Astrocyte (in vitro differentiated cells and primary cell): ENCODE measurements around the gene SLC26A1. TPM values are rescaled to one million over a fixed set of nuclear protein-coding genes. Genes with fewer than 3 reads are reported as not detected.

ENCODE experiments used
- DNase-seq: peaks from one replicate; pipeline ENCODE4 v3.0.0-alpha.2; 2010; ENCODE audit warnings: low read depth
- FAIRE-seq: peaks from 2 replicates; lab custom pipeline; 2011; peaks lifted over from hg19 to GRCh38; lab: Jason Lieb, UNC
- H2AFZ ChIP-seq: 2 replicates; pipeline ENCODE4 v1.6.0; 2012; ENCODE audit warnings: low read depth, low read length, inconsistent platforms
- H3K27ac ChIP-seq: 2 replicates; pipeline ENCODE4 v1.5.1; 2011; ENCODE audit warnings: low read depth, low read length, inconsistent platforms
- H3K27me3 ChIP-seq: 2 replicates; pipeline ENCODE4 v1.6.0; 2011; ENCODE audit warnings: low read length, inconsistent platforms; ENCODE audit not compliant: insufficient read depth
- H3K36me3 ChIP-seq: 2 replicates; pipeline ENCODE4 v1.5.1; 2011; ENCODE audit warnings: low read length, inconsistent platforms; ENCODE audit not compliant: insufficient read depth
- H3K4me1 ChIP-seq: 2 replicates; pipeline ENCODE4 v1.5.1; 2011; ENCODE audit warnings: low read length, inconsistent platforms; ENCODE audit not compliant: insufficient read depth
- H3K4me2 ChIP-seq: 2 replicates; pipeline ENCODE4 v1.6.0; 2012; ENCODE audit warnings: low read length, inconsistent platforms
- H3K4me3 ChIP-seq: 2 replicates; pipeline ENCODE4 v1.5.1; 2011; ENCODE audit warnings: low read depth, mild to moderate bottlenecking, low read length, inconsistent platforms; ENCODE audit not compliant: insufficient read depth
- H3K79me2 ChIP-seq: 2 replicates; pipeline ENCODE4 v1.6.0; 2012; ENCODE audit warnings: mild to moderate bottlenecking, low read length, inconsistent platforms; ENCODE audit not compliant: insufficient read depth
- H3K9ac ChIP-seq: 2 replicates; pipeline ENCODE4 v1.6.0; 2012; ENCODE audit warnings: mild to moderate bottlenecking, low read length, inconsistent platforms
- H3K9me3 ChIP-seq: 2 replicates; pipeline ENCODE4 v1.5.1; 2012; ENCODE audit warnings: low read depth, mild to moderate bottlenecking, low read length, inconsistent platforms; ENCODE audit not compliant: insufficient read depth
- H4K20me1 ChIP-seq: 2 replicates; pipeline ENCODE4 v1.6.0; 2012; ENCODE audit warnings: low read length, inconsistent platforms; ENCODE audit not compliant: insufficient read depth
- H3K27ac Mint-ChIP-seq: one replicate; pipeline ENCODE4 v1.8.0; 2021; ENCODE audit warnings: mild to moderate bottlenecking, mixed read lengths; ENCODE audit not compliant: unreplicated experiment
- H3K27me3 Mint-ChIP-seq: one replicate; pipeline ENCODE4 v1.8.0; 2021; ENCODE audit warnings: low read depth, mixed read lengths; ENCODE audit not compliant: unreplicated experiment
- H3K36me3 Mint-ChIP-seq: one replicate; pipeline ENCODE4 v1.8.0; 2021; ENCODE audit warnings: low read depth, mixed read lengths; ENCODE audit not compliant: unreplicated experiment
- H3K4me1 Mint-ChIP-seq: one replicate; pipeline ENCODE4 v1.8.0; 2021; ENCODE audit warnings: low read depth, mixed read lengths; ENCODE audit not compliant: unreplicated experiment
- H3K4me3 Mint-ChIP-seq: one replicate; pipeline ENCODE4 v1.8.0; 2021; ENCODE audit warnings: mild to moderate bottlenecking, moderate library complexity, mixed read lengths; ENCODE audit not compliant: unreplicated experiment
- H3K9me3 Mint-ChIP-seq: one replicate; pipeline ENCODE4 v1.8.0; 2021; ENCODE audit warnings: mild to moderate bottlenecking, mixed read lengths; ENCODE audit not compliant: unreplicated experiment
- EZH2 ChIP-seq: IDR thresholded peaks from 2 replicates; pipeline ENCODE4 v1.6.1; 2012; ENCODE audit warnings: mild to moderate bottlenecking, low read length, inconsistent platforms; ENCODE audit not compliant: insufficient read depth
- total RNA-seq: library from RNA; stranded (reverse); gene quantifications from 2 replicates; pipeline ENCODE4 v1.2.1, GENCODE V29; 2021
- TF ChIP-seq, protein P1 (sequence below): IDR thresholded peaks from 2 replicates; pipeline ENCODE4 v1.5.1; 2011; ENCODE audit warnings: low read depth, mild to moderate bottlenecking, inconsistent platforms, low read length, moderate library complexity; ENCODE audit not compliant: insufficient read depth

SLC26A1 gene
- total RNA-seq, 1 donor from 2014 or later, result 0.34 TPM

DNA sequence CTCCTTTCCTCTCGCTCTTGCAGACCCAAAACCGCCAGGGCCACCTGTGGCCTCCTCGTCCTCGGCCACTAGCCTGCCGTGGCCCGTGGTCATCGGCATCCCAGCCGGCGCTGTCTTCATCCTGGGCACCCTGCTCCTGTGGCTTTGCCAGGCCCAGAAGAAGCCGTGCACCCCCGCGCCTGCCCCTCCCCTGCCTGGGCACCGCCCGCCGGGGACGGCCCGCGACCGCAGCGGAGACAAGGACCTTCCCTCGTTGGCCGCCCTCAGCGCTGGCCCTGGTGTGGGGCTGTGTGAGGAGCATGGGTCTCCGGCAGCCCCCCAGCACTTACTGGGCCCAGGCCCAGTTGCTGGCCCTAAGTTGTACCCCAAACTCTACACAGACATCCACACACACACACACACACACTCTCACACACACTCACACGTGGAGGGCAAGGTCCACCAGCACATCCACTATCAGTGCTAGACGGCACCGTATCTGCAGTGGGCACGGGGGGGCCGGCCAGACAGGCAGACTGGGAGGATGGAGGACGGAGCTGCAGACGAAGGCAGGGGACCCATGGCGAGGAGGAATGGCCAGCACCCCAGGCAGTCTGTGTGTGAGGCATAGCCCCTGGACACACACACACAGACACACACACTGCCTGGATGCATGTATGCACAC is 31.8 kb upstream of the SLC26A1 start:
- Histone ChIP-seq H2AFZ (no peak overlapping the region), H3K9me3 (no peaks in the 10 kb centered on the region), H3K4me3 (no peak overlapping the region), H3K4me1 (peaks cover 5% of the 10 kb centered on the region), H3K27ac (no peak overlapping the region), H3K79me2 (peaks cover 5% of the 10 kb centered on the region), H3K27me3 (no peaks in the 10 kb centered on the region), H3K4me2 (no peak overlapping the region), H3K36me3 (peaks cover 10% of the 10 kb centered on the region), H3K9ac (no peak overlapping the region), H4K20me1 (peaks cover 8% of the 10 kb centered on the region)
- H3K4me1 Mint-ChIP-seq, result peaks cover 5% of the 10 kb centered on the region
- H3K36me3 Mint-ChIP-seq, result no peaks in the 10 kb centered on the region
- TF ChIP-seq EZH2, result no peak
- TF ChIP-seq, protein P1, sequence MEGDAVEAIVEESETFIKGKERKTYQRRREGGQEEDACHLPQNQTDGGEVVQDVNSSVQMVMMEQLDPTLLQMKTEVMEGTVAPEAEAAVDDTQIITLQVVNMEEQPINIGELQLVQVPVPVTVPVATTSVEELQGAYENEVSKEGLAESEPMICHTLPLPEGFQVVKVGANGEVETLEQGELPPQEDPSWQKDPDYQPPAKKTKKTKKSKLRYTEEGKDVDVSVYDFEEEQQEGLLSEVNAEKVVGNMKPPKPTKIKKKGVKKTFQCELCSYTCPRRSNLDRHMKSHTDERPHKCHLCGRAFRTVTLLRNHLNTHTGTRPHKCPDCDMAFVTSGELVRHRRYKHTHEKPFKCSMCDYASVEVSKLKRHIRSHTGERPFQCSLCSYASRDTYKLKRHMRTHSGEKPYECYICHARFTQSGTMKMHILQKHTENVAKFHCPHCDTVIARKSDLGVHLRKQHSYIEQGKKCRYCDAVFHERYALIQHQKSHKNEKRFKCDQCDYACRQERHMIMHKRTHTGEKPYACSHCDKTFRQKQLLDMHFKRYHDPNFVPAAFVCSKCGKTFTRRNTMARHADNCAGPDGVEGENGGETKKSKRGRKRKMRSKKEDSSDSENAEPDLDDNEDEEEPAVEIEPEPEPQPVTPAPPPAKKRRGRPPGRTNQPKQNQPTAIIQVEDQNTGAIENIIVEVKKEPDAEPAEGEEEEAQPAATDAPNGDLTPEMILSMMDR, result no peak
- no peak for FAIRE-seq
- no peak for DNase-seq
- no peak overlapping the region for H3K27ac Mint-ChIP-seq
- H3K9me3 Mint-ChIP-seq, result peaks cover 2% of the 10 kb centered on the region
- H3K4me3 Mint-ChIP-seq, result no peak overlapping the region
- no peaks in the 10 kb centered on the region for H3K27me3 Mint-ChIP-seq

DNA sequence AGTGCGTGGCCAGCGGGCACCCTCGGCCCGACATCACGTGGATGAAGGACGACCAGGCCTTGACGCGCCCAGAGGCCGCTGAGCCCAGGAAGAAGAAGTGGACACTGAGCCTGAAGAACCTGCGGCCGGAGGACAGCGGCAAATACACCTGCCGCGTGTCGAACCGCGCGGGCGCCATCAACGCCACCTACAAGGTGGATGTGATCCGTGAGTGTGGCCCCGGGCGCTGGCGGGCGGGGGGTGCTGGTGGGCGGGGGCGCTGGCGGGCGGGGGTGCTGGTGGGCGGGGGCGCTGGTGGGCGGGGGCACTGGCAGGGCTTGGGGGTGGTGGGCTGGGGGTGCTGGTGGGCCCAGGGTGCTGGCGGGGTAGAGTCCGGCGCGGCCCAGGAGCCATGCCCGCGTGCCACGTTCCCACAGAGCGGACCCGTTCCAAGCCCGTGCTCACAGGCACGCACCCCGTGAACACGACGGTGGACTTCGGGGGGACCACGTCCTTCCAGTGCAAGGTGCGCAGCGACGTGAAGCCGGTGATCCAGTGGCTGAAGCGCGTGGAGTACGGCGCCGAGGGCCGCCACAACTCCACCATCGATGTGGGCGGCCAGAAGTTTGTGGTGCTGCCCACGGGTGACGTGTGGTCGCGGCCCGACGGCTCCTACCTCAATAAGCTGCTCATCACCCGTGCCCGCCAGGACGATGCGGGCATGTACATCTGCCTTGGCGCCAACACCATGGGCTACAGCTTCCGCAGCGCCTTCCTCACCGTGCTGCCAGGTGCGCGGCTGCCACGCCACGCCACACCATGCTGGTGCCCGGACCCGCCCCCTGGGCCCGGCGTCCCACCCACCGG is 30.9 kb upstream of the SLC26A1 start:
- Histone ChIP-seq H3K9me3 (no peaks in the 10 kb centered on the region), H3K4me2 (no peak overlapping the region), H3K4me3 (no peak overlapping the region), H3K4me1 (peaks cover 13% of the 10 kb centered on the region), H2AFZ (no peak overlapping the region), H3K27ac (no peak overlapping the region), H3K9ac (no peak overlapping the region), H4K20me1 (peaks cover 16% of the 10 kb centered on the region), H3K36me3 (peaks cover 10% of the 10 kb centered on the region), H3K79me2 (peaks cover 13% of the 10 kb centered on the region), H3K27me3 (no peaks in the 10 kb centered on the region)
- Mint-ChIP-seq H3K4me1 (peaks cover 5% of the 10 kb centered on the region), H3K36me3 (no peaks in the 10 kb centered on the region), H3K27me3 (no peaks in the 10 kb centered on the region), H3K4me3 (no peak overlapping the region), H3K27ac (no peak overlapping the region), H3K9me3 (peaks cover 2% of the 10 kb centered on the region)
- FAIRE-seq, result no peak
- no peak for DNase-seq
- TF ChIP-seq, protein P1, result no peak
- TF ChIP-seq EZH2, result no peak
